Activated CD8-positive, alpha-beta memory T cell treated with anti-CD3 and anti-CD28 coated beads, Interleukin-2, amount 50 U/mL, for 24 hours (primary cell): ENCODE data around the gene ATXN1.

Experiments used
- DNase-seq: peaks from one replicate; pipeline ENCODE4 v3.0.0-alpha.2; 2020; ENCODE audit errors: extremely low read depth

ATXN1 gene

DNA sequence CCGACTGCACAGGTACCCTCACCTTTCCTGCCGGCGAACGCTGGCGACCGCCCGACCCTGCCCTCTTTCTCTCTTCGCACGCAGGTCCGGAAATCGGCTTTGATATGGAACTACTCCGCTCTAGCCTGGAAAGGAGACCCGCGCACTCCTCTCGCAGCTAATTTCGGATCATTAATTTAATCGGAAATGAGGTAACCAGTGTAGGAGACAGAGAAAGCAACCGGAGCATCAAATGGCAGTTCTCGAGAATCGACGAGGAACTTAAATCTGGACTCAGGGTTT is 949 bp upstream of the ATXN1 start:
- DNase-seq, result no peak

- peak; percentile 66 for DNase-seq
Measured at GRCh38 chr6:16761471-16762267, 409 bp upstream of the ATXN1 start.

DNA sequence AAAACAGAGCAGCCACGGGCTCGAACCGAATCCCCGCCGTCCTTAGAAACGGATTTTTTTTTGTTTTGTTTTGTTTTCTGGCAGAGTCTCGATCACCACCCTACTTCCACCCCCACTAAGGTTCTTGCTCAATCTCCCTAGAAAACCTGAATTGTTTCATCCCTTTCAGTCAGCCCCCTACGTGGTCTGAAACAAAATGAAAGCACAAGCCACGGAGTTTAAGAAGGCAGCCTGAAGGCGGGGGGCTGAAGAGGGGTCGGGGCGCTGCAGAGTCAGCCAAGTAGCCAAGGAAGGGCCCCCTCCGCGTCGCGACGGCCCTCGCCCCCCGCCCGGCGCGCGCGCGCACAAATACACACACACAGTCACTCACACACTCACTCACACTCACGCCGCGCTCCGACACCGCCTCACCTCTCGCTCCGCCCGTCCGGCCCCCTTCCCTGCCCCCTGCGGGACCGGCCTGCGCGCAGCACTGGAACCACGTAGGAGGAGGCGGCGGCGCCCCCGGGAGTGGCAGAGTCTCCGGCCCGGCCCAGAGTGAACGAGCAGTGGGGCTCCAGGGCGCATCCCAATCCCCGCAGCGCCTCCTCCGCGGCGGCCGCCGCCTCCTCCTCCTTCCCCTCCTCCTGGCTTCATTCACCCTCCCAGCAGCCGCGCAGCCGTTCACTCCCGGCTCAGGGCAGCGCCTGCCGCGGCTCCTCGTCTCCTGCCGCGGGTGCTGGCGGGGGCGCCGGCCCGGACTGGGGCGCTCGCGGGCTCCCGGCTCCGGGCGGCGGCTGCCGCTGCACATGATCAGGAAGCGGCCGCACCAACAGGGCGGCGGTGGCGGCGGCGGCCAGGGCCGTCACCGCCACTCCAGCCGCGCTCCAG is 1.4 kb downstream of the ATXN1 start:
- DNase-seq, result no peak

- no peak for DNase-seq
Measured at GRCh38 chr6:16759181-16759645, 2.0 kb downstream of the ATXN1 start.

GRCh38 chr6:16758163-16758975 is 2.9 kb downstream of the ATXN1 start:
- no peak for DNase-seq

GRCh38 chr6:16757332-16757731 is 3.9 kb downstream of the ATXN1 start:
- DNase-seq, result no peak

DNA sequence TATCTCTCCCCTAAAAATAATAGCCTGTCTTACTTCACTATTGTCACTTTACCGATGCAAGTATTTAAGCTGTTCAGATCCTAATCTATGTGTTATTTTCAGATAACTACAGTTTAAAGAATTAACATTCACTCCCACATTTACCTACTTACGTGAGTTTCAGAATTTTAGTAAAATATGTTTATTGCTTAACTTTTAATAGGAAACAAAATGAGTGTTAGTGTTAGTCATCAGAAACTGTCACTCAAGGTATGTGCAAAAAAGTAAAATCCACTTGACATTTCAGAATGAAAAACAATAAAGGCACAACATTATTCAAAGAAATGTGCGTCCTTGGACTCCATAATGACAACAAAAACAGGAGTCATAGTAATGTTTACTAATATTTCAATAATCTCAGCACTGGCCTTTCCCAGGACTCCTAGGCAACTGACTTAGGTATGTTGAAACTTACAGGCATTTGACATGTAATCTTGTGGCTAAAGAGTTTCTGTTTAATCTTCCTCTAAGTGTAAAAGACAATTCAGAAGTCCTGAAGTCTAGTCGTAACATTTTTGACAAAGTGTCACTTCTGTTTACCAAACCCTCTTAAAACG is 4.5 kb downstream of the ATXN1 start:
- DNase-seq, result no peak

DNA sequence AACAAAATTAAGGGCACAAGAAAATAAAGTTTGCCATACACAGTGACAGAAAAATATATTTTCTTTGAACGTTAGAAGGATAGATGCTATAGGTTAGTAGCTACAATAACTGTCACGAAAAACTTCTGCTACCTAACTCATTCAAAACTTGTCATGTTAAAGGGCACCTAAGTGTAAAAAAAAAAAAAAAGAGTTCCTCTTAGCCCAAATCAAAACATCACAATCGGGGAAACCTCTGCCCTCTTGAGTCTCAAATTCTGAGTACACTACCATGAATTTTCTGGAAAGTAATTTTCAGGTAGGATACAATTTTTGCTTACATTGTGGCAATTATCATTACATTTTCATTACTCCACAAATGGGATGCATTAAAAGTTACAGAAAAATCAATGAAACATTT is 5.7 kb downstream of the ATXN1 start:
- DNase-seq, result no peak

DNA sequence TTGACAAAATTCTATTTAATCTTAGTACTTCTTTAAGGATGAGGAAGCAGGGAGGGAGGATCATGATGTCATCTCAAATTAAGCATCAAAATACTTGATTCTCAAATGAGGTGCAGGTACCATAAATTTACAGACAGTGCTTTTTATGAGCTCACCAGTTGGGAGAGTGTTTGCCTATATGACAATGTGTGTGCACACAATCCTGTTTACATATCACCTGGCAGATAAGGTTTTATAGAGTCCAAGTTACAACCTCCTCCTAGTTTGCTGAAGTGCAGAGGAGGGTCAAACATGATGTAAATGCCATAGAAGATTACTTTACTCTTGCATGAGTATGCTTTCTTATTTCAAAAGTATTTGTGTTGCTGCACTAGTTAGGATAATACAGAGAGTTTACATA is 6.4 kb downstream of the ATXN1 start:
- no peak for DNase-seq

- DNase-seq, result no peak
Measured at GRCh38 chr6:16754274-16754673, 7.0 kb downstream of the ATXN1 start.

DNA sequence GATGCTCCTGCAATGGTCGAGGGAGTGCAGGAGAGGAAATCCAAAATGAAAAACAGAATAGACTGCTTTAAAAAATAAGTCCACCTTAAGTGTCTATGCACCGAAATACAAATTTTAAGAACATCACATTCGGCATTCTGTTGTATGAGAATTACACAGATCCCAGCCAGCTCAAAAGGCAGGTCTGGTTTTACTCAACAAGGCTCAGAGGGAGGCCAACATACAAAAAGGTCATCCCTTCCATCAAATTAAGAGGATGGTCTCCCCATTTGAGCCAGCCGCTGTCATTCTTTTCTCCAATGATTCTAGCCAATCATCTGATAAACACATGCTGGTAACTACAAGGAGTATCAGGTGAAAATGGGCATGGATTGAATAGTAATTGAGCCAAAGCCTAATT is 7.9 kb downstream of the ATXN1 start:
- no peak for DNase-seq

DNA sequence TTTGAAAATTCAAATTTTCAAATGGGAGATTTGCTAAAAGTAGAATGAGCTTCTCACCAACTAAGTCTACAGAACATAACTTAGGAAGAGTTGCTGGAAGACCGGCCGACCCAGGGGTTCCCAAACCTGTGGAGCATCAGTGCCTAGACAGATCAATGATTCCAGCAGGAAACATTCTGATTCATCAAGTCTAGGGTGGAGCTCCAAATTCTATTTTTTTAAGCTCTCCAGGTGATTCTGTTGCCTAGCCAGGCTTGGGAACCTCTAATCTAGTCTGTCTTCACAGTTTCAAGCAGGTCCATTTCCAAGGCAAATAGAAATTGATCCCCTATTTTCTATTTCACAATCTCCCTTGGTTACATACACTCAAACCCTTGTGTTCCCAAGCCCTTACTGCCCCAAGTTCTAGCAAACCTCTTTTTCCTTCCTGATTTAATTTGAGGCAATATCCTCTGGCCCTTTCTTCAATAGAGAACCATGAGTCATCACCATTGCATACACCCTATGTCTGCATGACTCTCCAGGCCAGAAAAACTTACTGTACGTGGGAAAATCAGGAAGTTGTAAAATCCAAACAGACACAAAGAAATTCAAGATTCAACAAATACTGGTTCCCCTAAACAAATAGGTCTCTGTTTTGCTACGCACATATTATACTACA is 8.9 kb downstream of the ATXN1 start:
- DNase-seq, result no peak

DNA sequence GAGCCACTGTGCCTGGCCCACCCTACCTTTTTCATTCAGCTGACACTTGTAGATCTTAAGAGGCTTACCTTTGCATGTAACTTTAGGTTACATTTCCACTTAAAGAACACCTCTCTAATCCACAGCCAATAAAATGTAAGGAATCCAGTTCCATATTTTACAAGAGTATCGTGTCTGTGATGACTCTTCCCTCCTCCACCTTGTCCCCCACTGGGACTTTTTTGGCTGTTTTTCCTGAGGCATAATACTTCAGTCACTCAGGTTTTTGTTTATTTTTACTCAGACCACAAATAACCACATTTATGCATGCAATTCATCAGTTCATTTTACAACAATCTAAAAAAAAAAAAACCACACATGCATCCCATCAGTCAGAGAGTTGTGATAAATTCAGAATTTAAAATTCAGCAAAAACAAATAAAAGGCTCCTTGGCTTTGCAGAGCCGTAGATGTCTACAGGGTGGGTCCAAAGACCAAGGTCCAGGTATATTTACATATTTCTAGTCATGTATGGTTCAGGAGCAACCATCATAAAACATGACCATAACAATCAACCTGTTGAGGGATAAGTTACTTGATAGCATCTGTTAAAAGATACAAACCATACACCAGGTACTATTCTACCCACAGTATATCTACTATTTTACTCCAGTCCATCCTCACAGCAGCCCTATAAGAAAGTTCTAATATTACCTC is 9.9 kb downstream of the ATXN1 start:
- no peak for DNase-seq

GRCh38 chr6:16750566-16750965 is 10.7 kb downstream of the ATXN1 start:
- DNase-seq, result no peak

DNA sequence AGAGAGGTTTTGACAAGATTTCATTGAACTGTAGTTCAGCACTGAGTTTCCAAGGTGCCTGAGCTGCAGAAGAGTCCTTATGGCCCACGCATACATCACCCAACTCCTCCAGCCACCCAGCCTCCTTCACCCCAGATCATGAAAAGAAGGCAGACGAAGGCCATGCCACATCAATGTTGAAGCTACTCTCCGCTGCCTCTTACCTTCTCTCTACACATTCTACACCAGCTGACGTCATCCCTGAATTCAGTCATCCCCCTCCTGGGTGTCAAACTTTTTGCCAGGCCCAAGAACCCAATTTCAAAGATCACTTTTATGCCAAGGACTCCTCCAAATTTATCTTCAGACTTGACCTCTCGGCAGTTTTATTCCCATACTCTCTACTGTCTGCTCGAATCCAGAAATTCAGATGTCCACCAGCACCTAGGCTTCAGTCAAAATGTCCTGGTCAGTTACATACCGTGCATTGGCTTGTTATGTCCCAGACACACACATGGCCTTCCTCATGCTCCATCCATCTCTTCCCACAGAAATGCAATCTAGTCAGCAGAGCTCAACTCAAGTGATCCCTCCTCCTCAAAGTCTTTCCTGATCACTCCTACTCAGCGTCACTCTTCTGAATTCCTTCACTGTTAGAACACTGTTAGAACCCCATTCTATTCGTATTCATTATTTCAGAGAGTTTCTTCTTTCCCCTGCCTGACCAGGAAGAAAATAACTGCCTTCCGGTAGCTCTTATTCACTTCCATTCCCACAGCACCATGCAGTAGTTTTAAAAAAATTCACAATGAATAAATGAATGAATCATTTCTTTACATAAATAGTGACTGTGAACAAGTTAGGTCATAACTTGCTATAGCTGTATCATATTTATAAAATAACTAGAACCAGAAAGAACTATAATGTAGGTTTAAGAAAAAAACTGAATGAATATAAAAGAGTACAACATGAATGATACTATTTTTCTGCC is 11.5 kb downstream of the ATXN1 start:
- DNase-seq, result no peak

DNA sequence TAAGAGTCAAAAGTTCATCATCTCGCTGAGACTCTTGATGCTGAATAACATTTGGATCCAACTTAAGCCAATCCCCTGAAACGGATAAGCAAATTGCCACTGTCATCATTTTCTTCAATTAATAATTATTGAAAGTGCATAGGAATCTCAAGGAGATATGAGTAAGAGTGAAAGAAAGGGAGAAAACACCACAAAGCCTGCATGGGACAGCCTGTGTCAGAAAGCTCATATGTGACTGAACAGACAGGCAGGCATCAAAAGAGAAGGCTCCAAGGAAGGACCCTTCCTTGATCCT is 13.3 kb downstream of the ATXN1 start:
- no peak for DNase-seq

GRCh38 chr6:16747232-16748024 is 13.8 kb downstream of the ATXN1 start:
- DNase-seq, result no peak

DNA sequence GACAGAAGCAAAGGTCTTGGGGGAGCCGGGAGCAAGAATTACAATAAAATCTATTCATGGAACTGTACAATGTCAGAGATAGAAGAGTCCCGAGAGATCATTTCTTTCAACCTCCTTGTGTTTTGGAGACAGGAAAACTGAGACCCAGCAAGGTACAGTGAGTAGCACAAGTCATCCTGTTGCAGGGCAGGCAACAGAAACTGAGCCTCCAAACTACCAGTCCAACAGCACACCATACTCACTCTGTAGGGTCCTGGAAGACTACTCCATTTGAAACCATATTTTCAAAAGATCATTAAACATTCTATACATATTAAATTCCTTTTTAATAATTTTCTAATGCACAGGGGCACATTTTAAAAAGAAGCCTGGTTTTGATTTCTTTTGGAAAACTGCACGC is 14.4 kb downstream of the ATXN1 start:
- DNase-seq, result no peak

GRCh38 chr6:16746401-16746800 is 14.9 kb downstream of the ATXN1 start:
- DNase-seq, result no peak
